OCI-LY7 (cell line): ENCODE measurements around the gene DLEC1. TPM values are rescaled to one million over a fixed set of nuclear protein-coding genes. Genes with fewer than 3 reads are reported as not detected.

Experiments
- BruUV-seq: library from RNA; stranded (reverse); fragments of 400-500 nt; replicated peaks from 2 replicates; lab custom pipeline; 2021; lab: Mats Ljungman, UMichigan
- CTCF ChIA-PET: fragments of 300-600 bp; sonication (Branson Sonifier 250); formaldehyde crosslinking; loops from one replicate; lab custom pipeline; 2022; ENCODE audit warnings: antibody characterized with exemption; ENCODE audit not compliant: unreplicated experiment; lab: Charles Lee
- POLR2A ChIA-PET: fragments of 300-600 bp; sonication (Branson Sonifier 250); formaldehyde crosslinking; loops from one replicate; lab custom pipeline; 2022; ENCODE audit warnings: antibody characterized with exemption; lab: Charles Lee
- DNase-seq: peaks from one replicate; pipeline ENCODE4 v3.0.0-alpha.2; 2015; ENCODE audit warnings: low spot score
- H2AFZ ChIP-seq: fragments of 200-600 bp; sonication (generic), shearing (Covaris generic); 2 replicates; pipeline ENCODE4 v1.6.1; 2014; ENCODE audit warnings: mild to moderate bottlenecking, antibody characterized with exemption, low read length, moderate library complexity
- H3K27ac ChIP-seq: fragments of 200-600 bp; sonication (generic); 2 replicates; pipeline ENCODE4 v1.5.1; 2014; ENCODE audit warnings: mixed run types, low read depth, mild to moderate bottlenecking, moderate library complexity, low read length, inconsistent platforms; ENCODE audit not compliant: poor library complexity, severe bottlenecking
- H3K36me3 ChIP-seq: fragments of 200-600 bp; sonication (generic); 2 replicates; pipeline ENCODE4 v1.6.1; 2014; ENCODE audit warnings: mild to moderate bottlenecking, antibody characterized with exemption, low read length, moderate library complexity, mixed read lengths; ENCODE audit not compliant: insufficient read depth
- H3K4me1 ChIP-seq: fragments of 200-600 bp; sonication (generic); 2 replicates; pipeline ENCODE4 v1.5.1; 2014; ENCODE audit warnings: mild to moderate bottlenecking, low read length; ENCODE audit not compliant: insufficient read depth, poor library complexity, severe bottlenecking
- H3K4me2 ChIP-seq: fragments of 200-600 bp; sonication (generic); 2 replicates; pipeline ENCODE4 v1.6.1; 2014; ENCODE audit warnings: mild to moderate bottlenecking, low read length
- H3K4me3 ChIP-seq: fragments of 200-600 bp; sonication (generic); 2 replicates; pipeline ENCODE4 v1.5.1; 2014; ENCODE audit warnings: mild to moderate bottlenecking, low read depth, low read length; ENCODE audit not compliant: poor library complexity, severe bottlenecking
- H3K79me2 ChIP-seq: fragments of 200-600 bp; sonication (generic); 2 replicates; pipeline ENCODE4 v1.6.1; 2016; ENCODE audit warnings: low read depth, mild to moderate bottlenecking, low read length, moderate library complexity, mixed read lengths; ENCODE audit not compliant: insufficient read depth
- H3K9me2 ChIP-seq: fragments of 200-600 bp; sonication (generic); 2 replicates; pipeline ENCODE4 v1.6.1; 2016; ENCODE audit warnings: mild to moderate bottlenecking, low read length, mixed read lengths; ENCODE audit not compliant: insufficient read depth
- H3K9me3 ChIP-seq: fragments of 200-600 bp; sonication (generic); 2 replicates; pipeline ENCODE4 v1.6.1; 2014; ENCODE audit warnings: mild to moderate bottlenecking, mixed run types, low read length, mixed read lengths
- H4K20me1 ChIP-seq: fragments of 200-600 bp; sonication (generic); 2 replicates; pipeline ENCODE4 v1.6.1; 2014; ENCODE audit warnings: mild to moderate bottlenecking, antibody characterized with exemption, low read length, moderate library complexity, mixed read lengths; ENCODE audit not compliant: insufficient read depth
- CTCF ChIP-seq: fragments of 200-600 bp; sonication (generic); conservative IDR thresholded peaks from 2 replicates; pipeline ENCODE4 v1.5.1; 2014; ENCODE audit warnings: mild to moderate bottlenecking, antibody characterized with exemption, low read length, moderate library complexity, mixed read lengths
- EZH2phosphoT487 ChIP-seq: fragments of 200-600 bp; sonication (generic); IDR thresholded peaks from 2 replicates; pipeline ENCODE4 v1.6.1; 2018; ENCODE audit warnings: low read depth, borderline replicate concordance, mild to moderate bottlenecking, mixed run types, antibody characterized with exemption, low read length, moderate library complexity, mixed read lengths
- intact Hi-C: fragments of 100-400 bp; cut with micrococcal nuclease; formaldehyde crosslinking; loops from one replicate; pipeline ENCODE4 v1.10.0; 2022; ENCODE audit not compliant: unreplicated experiment
- total RNA-seq, 2 experiments: library from RNA; depleted of rRNA in 1 of 2; stranded (reverse); fragments of >200 nt in 1 of 2; shearing (Covaris generic) in 1 of 2; gene quantifications; 2 replicates each; pipeline ENCODE4 v1.2.3, GENCODE V29; 2014 to 2022

DLEC1 gene
- total RNA-seq, 2 experiments from 2014 or later = 0.13 TPM; not detected in 1

- no peak for DNase-seq
- Histone ChIP-seq H3K4me3 (no peak overlapping the region), H3K27ac (no peak overlapping the region), H3K9me2 (no peaks in the 10 kb centered on the region), H3K4me2 (no peak overlapping the region), H3K9me3 (no peaks in the 10 kb centered on the region), H3K4me1 (no peaks in the 10 kb centered on the region), H3K79me2 (no peaks in the 10 kb centered on the region), H4K20me1 (no peaks in the 10 kb centered on the region), H2AFZ (no peak overlapping the region), H3K36me3 (peaks cover 85% of the 10 kb centered on the region)
- no TSS peak for BruUV-seq
- ChIA-PET POLR2A (no interaction called here), CTCF (interaction anchor here (0.5 to 0.7 kb wide), 2 partner anchors 9 to 74 kb away, joined by 3 read pairs; partner anchors contain the start of gene ACAA1)
- TF ChIP-seq CTCF (no peak), EZH2phosphoT487 (no peak)
- intact Hi-C loops = no loop called here
Observed at GRCh38 chr3:38127611-38128302, 88.7 kb downstream of the DLEC1 start.

- Histone ChIP-seq H3K9me3 (no peaks in the 10 kb centered on the region), H4K20me1 (no peaks in the 10 kb centered on the region), H2AFZ (no peak overlapping the region), H3K27ac (no peak overlapping the region), H3K79me2 (no peaks in the 10 kb centered on the region), H3K4me3 (no peak overlapping the region), H3K9me2 (no peaks in the 10 kb centered on the region), H3K36me3 (peaks cover 84% of the 10 kb centered on the region), H3K4me2 (no peak overlapping the region), H3K4me1 (no peaks in the 10 kb centered on the region)
- TF ChIP-seq EZH2phosphoT487 (no peak), CTCF (no peak)
- intact Hi-C loops = no loop called here
- no peak for DNase-seq
- CTCF ChIA-PET = interaction anchor here (0.5 to 0.7 kb wide), 2 partner anchors 8 to 11 kb away, joined by 3 read pairs; partner anchors contain the start of gene ACAA1
- no TSS peak for BruUV-seq
- POLR2A ChIA-PET = no interaction called here
Observed at GRCh38 chr3:38128303-38128655, 89.3 kb downstream of the DLEC1 start.

GRCh38 chr3:38129058-38129457, 90.0 kb downstream of the DLEC1 start:
- no peak overlapping the region for H2AFZ ChIP-seq
- ChIA-PET CTCF (interaction anchor here (0.7 kb wide), 1 partner anchor 11 kb away, joined by 3 read pairs; no protein-coding TSS in a partner anchor), POLR2A (interaction anchor here (0.6 kb wide), 1 partner anchor 158 kb away, joined by 3 read pairs; no protein-coding TSS in a partner anchor)
- no peaks in the 10 kb centered on the region for H4K20me1 ChIP-seq
- no peak overlapping the region for H3K4me3 ChIP-seq
- H3K4me1 ChIP-seq = no peaks in the 10 kb centered on the region
- no peak overlapping the region for H3K4me2 ChIP-seq
- no peaks in the 10 kb centered on the region for H3K9me2 ChIP-seq
- H3K36me3 ChIP-seq = peaks cover 90% of the 10 kb centered on the region
- intact Hi-C loops = no loop called here
- no TSS peak for BruUV-seq
- H3K79me2 ChIP-seq = no peaks in the 10 kb centered on the region
- TF ChIP-seq CTCF (no peak), EZH2phosphoT487 (no peak)
- H3K9me3 ChIP-seq = no peaks in the 10 kb centered on the region
- no peak overlapping the region for H3K27ac ChIP-seq
- DNase-seq = no peak
